Measurements from ENCODE around the gene AVL9. TPM values are rescaled to one million over a fixed set of nuclear protein-coding genes. Genes with fewer than 3 reads are reported as not detected.
"Not testable (repeated sequence)": the region's sequence is repeated elsewhere in the genome, so short reads cannot be mapped to it uniquely, and the experiment has no call there.

AVL9 gene
- total and polyA plus RNA-seq, 2 of the 13 experiments (the other 11 are each of a cell fraction or from before 2014, with no cell fraction given) = 29.9 to 48.0 TPM

- ATAC-seq = no peak
- no peak overlapping the region for H3K27ac ChIP-seq (ENCODE audit: extremely low read length, insufficient read depth, low read length)
These were observed 107.2 kb downstream of the AVL9 start for GRCh38 chr7:32602470-32602869.

GRCh38 chr7:32603492-32603891 lies 108.2 kb downstream of the AVL9 start:
- H3K27ac ChIP-seq (ENCODE audit: extremely low read length, insufficient read depth, low read length); CTCF ChIA-PET (ENCODE audit: low intra/inter-chr PET ratio, low total read pairs); POLR2A ChIA-PET; H3K27me3 ChIP-seq (ENCODE audit: control insufficient read depth in 1 of 2, insufficient read depth in 2 of 2, low read length in 2 of 2); H3K9ac ChIP-seq (ENCODE audit: insufficient read depth, low read depth, low read length); DNase-seq (ENCODE audit: low spot score); ATAC-seq; FAIRE-seq; H3K36me3 ChIP-seq (replicated peaks in 1 of 2; ENCODE audit: control insufficient read depth in 1 of 2, insufficient read depth in 2 of 2, low read length in 2 of 2); in situ Hi-C loops (cut with HindIII; ENCODE audit: extremely low pct_ligation_motif_present, low pct_unique_long_range_greater_than_20kb); H2AFZ ChIP-seq (ENCODE audit: low read length); intact Hi-C loops (cut with micrococcal nuclease; ENCODE audit: unreplicated experiment); H3K79me2 ChIP-seq (ENCODE audit: insufficient read depth, low read length); H4K20me1 ChIP-seq (ENCODE audit: insufficient read depth, low read length); H3K4me2 ChIP-seq (ENCODE audit: low read depth, low read length); H3K4me1 ChIP-seq (ENCODE audit: insufficient read depth, low read length); BruUV-seq (replicated peaks); H3K4me3 ChIP-seq (replicated peaks in 1 of 3; ENCODE audit: insufficient read depth in 1 of 3, low read depth in 2 of 3, low read length in 3 of 3); H3K9me3 ChIP-seq (ENCODE audit: low read length): not testable (repeated sequence)
- WGBS (ENCODE audit: low lambda C conversion rate) = 99% methylated on average over 3 of the region's 3 CpGs

More at GRCh38 chr7:32602470-32602869, 107.2 kb downstream of the AVL9 start:
- intact Hi-C loops (cut with micrococcal nuclease; ENCODE audit: unreplicated experiment) (no loop called here), in situ Hi-C loops (cut with HindIII; ENCODE audit: extremely low pct_ligation_motif_present, low pct_unique_long_range_greater_than_20kb) (no loop called here)
- WGBS (ENCODE audit: low lambda C conversion rate) = 100% methylated on average over 2 of the region's 2 CpGs
- ChIA-PET CTCF (ENCODE audit: low intra/inter-chr PET ratio, low total read pairs) (no interaction called here), POLR2A (no interaction called here)
- Histone ChIP-seq H3K9ac (ENCODE audit: insufficient read depth, low read depth, low read length) (no peak overlapping the region), H3K4me2 (ENCODE audit: low read depth, low read length) (no peak overlapping the region), H3K9me3 (ENCODE audit: low read length) (peaks cover 6% of the 10 kb centered on the region; the same call in 1 of the 2 replicates), H3K36me3 (replicated peaks in 1 of 2; ENCODE audit: control insufficient read depth in 1 of 2, insufficient read depth in 2 of 2, low read length in 2 of 2) (no peaks in the 10 kb centered on the region), H4K20me1 (ENCODE audit: insufficient read depth, low read length) (no peaks in the 10 kb centered on the region), H2AFZ (ENCODE audit: low read length) (no peak overlapping the region), H3K79me2 (ENCODE audit: insufficient read depth, low read length) (no peaks in the 10 kb centered on the region), H3K4me3 (replicated peaks in 1 of 3; ENCODE audit: insufficient read depth in 1 of 3, low read depth in 2 of 3, low read length in 3 of 3) (no peak overlapping the region), H3K4me1 (ENCODE audit: insufficient read depth, low read length) (no peaks in the 10 kb centered on the region), H3K27me3 (ENCODE audit: control insufficient read depth in 1 of 2, insufficient read depth in 2 of 2, low read length in 2 of 2) (no peaks in the 10 kb centered on the region)
- TF ChIP-seq POLR2A (IDR thresholded peaks at IDR 0.05; ENCODE audit: insufficient read depth in 1 of 2, low read depth in 2 of 2, low read length in 2 of 2) (no peak), KDM5A (IDR thresholded peaks at IDR 0.05; ENCODE audit: borderline replicate concordance, low read length) (no peak), ZNF589 (CRISPR knock-in tag; conservative IDR thresholded peaks at IDR 0.05) (no peak), PITX1 (CRISPR knock-in tag; IDR thresholded peaks at IDR 0.05) (no peak), SETDB1 (CRISPR knock-in tag; IDR thresholded peaks at IDR 0.05; ENCODE audit: borderline replicate concordance) (no peak), SOX13 (IDR thresholded peaks at IDR 0.05) (no peak), SOX13 (CRISPR knock-in tag; conservative IDR thresholded peaks at IDR 0.05 in 1 of 2, IDR thresholded peaks at IDR 0.05 in 1 of 2) (no peak)
- BruUV-seq (replicated peaks) = no TSS peak
- DNase-seq (ENCODE audit: low spot score) = no peak
- no peak for FAIRE-seq

- H4K20me1 ChIP-seq (ENCODE audit: insufficient read depth, low read length); intact Hi-C loops (cut with micrococcal nuclease; ENCODE audit: unreplicated experiment); H3K4me3 ChIP-seq (replicated peaks in 1 of 3; ENCODE audit: insufficient read depth in 1 of 3, low read depth in 2 of 3, low read length in 3 of 3); H3K79me2 ChIP-seq (ENCODE audit: insufficient read depth, low read length); BruUV-seq (replicated peaks); H3K27me3 ChIP-seq (ENCODE audit: control insufficient read depth in 1 of 2, insufficient read depth in 2 of 2, low read length in 2 of 2); H2AFZ ChIP-seq (ENCODE audit: low read length); in situ Hi-C loops (cut with HindIII; ENCODE audit: extremely low pct_ligation_motif_present, low pct_unique_long_range_greater_than_20kb); CTCF ChIA-PET (ENCODE audit: low intra/inter-chr PET ratio, low total read pairs); ATAC-seq; DNase-seq (ENCODE audit: low spot score); FAIRE-seq; H3K27ac ChIP-seq (ENCODE audit: extremely low read length, insufficient read depth, low read length); H3K36me3 ChIP-seq (replicated peaks in 1 of 2; ENCODE audit: control insufficient read depth in 1 of 2, insufficient read depth in 2 of 2, low read length in 2 of 2); POLR2A ChIA-PET; H3K9ac ChIP-seq (ENCODE audit: insufficient read depth, low read depth, low read length); H3K4me2 ChIP-seq (ENCODE audit: low read depth, low read length); H3K9me3 ChIP-seq (ENCODE audit: low read length); H3K4me1 ChIP-seq (ENCODE audit: insufficient read depth, low read length): not testable (repeated sequence)
- WGBS (ENCODE audit: low lambda C conversion rate) = 73% methylated on average over 5 of the region's 7 CpGs
These were observed 108.8 kb downstream of the AVL9 start for GRCh38 chr7:32604047-32604446.

Data from HepG2 (cell line).